WERI-Rb-1 (cell line): ENCODE results near the gene ZCCHC14.
"Not testable (repeated sequence)": the region's sequence is repeated elsewhere in the genome, so short reads cannot be mapped to it uniquely, and the experiment has no call there.

Source experiments
- DNase-seq: peaks from one replicate; pipeline ENCODE4 v3.0.0-alpha.2; 2020
- H3K27ac ChIP-seq: fragments of 250-450 bp; sonication (Bioruptor Pico); 2 replicates; pipeline ENCODE4 v1.5.1; 2020; ENCODE audit warnings: mild to moderate bottlenecking, moderate library complexity
- H3K27me3 ChIP-seq: fragments of 250-450 bp; sonication (Bioruptor Pico); 2 replicates; pipeline ENCODE4 v1.5.1; 2021; ENCODE audit warnings: mild to moderate bottlenecking, low read depth, moderate library complexity; ENCODE audit not compliant: insufficient read depth, severe bottlenecking
- H3K36me3 ChIP-seq: fragments of 250-450 bp; sonication (Bioruptor Pico); 2 replicates; pipeline ENCODE4 v1.5.1; 2020; ENCODE audit warnings: mild to moderate bottlenecking, moderate library complexity
- H3K4me3 ChIP-seq: 2 replicates; pipeline ENCODE4 v1.5.1; 2011; ENCODE audit warnings: low read depth, mild to moderate bottlenecking, control low read depth, low read length
- H3K9me3 ChIP-seq: fragments of 250-450 bp; sonication (Bioruptor Pico); 2 replicates; pipeline ENCODE4 v1.5.1; 2021; ENCODE audit warnings: mild to moderate bottlenecking, moderate library complexity; ENCODE audit not compliant: severe bottlenecking
- TF ChIP-seq, protein P1 (sequence below): IDR thresholded peaks from 2 replicates; pipeline ENCODE4 v1.5.1; 2011; ENCODE audit warnings: low read depth, mild to moderate bottlenecking, control low read depth, inconsistent platforms, low read length

Gene ZCCHC14

DNA sequence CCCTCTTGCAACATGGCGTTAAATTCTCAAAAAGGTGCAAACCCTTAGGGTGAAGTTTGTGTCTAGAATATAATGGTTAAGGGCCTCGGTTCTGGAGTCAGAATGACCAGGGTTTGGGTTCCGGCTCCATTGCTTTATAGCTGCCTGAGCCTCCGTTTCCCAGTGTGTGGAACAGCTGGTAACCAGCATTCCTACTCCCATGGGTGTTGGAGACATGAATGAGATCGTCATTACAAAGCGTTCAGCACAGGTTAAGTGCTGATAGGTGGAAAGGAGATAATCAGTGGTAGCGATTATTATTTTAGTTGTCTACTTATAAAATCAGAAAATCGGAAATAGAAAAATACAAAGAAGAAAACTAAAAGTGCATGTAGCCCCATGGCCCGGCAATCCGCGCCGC lies 23.5 kb upstream of the ZCCHC14 start:
- TF ChIP-seq, protein P1, sequence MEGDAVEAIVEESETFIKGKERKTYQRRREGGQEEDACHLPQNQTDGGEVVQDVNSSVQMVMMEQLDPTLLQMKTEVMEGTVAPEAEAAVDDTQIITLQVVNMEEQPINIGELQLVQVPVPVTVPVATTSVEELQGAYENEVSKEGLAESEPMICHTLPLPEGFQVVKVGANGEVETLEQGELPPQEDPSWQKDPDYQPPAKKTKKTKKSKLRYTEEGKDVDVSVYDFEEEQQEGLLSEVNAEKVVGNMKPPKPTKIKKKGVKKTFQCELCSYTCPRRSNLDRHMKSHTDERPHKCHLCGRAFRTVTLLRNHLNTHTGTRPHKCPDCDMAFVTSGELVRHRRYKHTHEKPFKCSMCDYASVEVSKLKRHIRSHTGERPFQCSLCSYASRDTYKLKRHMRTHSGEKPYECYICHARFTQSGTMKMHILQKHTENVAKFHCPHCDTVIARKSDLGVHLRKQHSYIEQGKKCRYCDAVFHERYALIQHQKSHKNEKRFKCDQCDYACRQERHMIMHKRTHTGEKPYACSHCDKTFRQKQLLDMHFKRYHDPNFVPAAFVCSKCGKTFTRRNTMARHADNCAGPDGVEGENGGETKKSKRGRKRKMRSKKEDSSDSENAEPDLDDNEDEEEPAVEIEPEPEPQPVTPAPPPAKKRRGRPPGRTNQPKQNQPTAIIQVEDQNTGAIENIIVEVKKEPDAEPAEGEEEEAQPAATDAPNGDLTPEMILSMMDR, result no peak
- no peak overlapping the region for H3K4me3 ChIP-seq
- H3K36me3 ChIP-seq, result no peaks in the 10 kb centered on the region
- H3K27me3 ChIP-seq, result no peaks in the 10 kb centered on the region
- H3K9me3 ChIP-seq, result no peaks in the 10 kb centered on the region
- no peak for DNase-seq
- no peak overlapping the region for H3K27ac ChIP-seq

DNA sequence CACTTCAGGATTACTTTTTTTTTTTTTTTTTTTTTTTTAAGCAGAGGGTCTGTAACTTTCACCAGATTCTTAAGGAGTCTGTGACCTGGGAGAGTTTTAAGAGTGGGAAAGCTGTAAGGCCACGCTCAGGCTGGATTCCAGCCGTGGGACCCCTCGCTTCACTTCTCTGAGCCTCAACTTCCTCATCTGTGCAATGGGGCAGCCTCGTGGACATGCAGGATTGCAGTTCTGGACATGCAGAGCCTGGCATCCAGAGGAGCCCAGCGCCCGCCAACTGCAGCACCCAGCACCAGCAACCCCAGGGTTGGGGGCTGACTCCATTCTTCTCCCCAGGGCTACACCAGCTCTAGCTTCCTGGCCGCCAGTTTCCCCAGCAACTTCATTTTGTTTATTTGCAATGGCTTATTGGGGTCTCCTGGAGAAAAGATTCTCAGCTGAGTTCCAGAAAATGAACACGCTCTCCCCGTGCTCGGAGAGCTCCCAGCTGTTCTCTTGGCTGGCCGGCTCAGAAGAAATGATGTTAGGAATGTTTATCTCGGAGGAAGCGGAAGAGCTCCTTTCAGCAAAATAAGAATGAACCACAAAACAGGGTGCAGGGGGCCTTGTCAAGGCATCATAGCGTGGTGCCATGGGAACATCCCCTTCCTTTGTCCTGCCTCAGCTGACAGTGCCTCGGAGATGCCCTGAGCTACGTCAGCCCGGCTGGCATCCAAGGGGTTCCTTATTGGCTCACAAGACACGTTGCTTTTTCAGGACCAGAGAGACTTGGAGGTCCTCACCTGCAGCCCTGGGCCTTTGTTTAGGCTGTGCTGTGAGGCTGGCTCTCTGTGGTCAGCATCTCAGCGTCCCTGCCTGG lies 22.9 kb upstream of the ZCCHC14 start:
- no peaks in the 10 kb centered on the region for H3K36me3 ChIP-seq
- TF ChIP-seq, protein P1, result no peak
- H3K27ac ChIP-seq, result no peak overlapping the region
- no peaks in the 10 kb centered on the region for H3K27me3 ChIP-seq
- no peak overlapping the region for H3K4me3 ChIP-seq
- no peak for DNase-seq
- no peaks in the 10 kb centered on the region for H3K9me3 ChIP-seq

DNA sequence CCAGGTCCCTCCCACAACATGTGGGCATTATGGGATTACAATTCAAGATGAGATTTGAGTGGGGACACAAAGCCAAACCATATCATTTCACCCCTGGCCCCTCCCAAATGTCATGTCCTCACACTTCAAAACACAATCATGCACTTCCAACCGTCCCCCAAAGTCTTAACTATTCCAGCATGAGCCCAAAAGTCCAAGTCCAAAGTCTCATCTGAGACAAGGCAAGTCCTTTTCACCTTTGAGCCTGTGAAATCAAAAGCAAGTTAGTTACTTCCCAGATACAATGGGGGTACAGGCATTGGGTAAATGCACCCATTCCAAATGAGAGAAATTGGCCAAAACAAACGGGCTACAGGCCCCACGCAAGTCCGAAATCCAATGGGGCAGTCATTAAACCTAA lies 17.0 kb upstream of the ZCCHC14 start:
- H3K36me3 ChIP-seq, H3K9me3 ChIP-seq, H3K27ac ChIP-seq, H3K4me3 ChIP-seq, DNase-seq, H3K27me3 ChIP-seq: not testable (repeated sequence)

DNA sequence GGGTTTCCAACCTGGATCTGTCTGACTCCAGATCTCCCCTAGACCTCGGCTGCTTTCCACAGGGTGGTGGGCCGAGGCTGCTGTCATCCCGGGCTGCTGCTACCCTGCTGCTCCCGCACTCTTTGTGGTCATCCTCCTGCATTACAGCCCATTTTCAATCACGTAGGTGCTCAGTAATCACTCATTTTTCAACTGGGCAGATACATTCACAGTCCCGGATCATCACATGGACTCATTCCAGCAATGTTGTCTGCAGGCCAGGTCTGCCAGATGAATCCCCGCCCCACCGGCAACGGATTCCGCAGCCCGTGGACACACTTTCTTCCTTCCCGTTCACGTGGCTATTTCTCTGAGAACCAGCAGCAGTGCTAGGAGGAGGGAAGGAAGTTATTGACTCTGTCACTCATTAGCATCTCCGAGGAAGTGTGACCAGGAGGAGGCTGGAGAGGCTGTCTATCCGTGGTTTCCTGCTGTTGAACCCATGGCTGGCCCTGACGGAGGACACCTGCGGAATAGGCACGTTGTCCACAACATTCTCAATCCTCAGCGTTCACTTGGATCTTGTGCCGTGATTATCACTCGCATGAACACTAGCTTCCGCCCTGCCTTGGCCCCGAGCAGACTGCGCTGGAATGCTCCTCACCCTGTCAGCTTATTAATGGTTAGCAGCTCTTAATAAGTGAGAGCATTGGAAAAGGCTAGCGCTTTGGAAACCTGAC lies 14.7 kb upstream of the ZCCHC14 start:
- H3K27ac ChIP-seq, result no peak overlapping the region
- H3K36me3 ChIP-seq, result no peaks in the 10 kb centered on the region
- no peaks in the 10 kb centered on the region for H3K27me3 ChIP-seq
- TF ChIP-seq, protein P1, result no peak
- H3K4me3 ChIP-seq, result no peak overlapping the region
- DNase-seq, result no peak
- H3K9me3 ChIP-seq, result no peaks in the 10 kb centered on the region

DNA sequence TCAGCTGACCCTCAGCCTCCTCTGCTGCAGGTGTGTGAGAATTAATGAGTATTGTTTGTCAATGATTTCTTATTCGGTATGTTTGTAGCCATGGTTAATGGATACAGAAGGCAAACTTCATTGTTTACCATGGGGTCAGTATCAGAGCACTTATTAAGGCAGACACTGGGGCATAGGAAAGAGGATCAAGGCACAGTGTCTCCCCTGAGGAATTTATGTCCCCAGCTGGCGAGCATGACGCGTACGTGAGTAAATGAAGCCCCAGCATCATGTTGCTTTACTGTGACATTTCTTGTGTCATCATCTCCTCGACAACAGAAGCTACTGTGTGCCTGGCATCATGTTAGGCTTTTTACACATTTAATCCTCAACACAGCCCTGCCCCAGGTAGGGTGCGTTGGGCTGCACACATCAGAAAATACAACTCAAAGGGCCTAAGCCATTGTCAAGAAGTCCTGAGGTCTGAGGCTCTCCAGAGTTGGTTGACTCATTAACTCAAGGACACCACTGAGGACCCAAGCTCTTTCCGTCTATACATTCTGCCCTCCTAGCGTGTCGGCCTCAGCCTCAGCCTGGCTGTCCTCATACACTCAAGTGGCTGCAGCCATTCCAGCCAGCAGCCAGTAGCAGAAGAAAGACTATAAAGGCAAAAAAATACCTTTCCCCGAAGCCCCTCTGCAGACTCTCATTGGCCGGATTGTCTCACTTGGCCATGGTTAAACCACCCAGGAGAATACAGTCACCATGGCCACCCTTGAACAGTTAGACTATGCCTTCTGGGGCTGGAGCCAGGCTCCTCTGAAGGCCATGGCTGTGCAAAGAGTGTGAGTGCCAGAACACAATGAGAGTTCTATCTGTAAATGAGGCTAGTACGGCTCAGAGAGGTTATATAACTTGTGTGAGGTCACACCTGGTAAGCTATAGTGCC lies 13.9 kb upstream of the ZCCHC14 start:
- no peak for DNase-seq
- no peaks in the 10 kb centered on the region for H3K27me3 ChIP-seq
- no peaks in the 10 kb centered on the region for H3K36me3 ChIP-seq
- no peaks in the 10 kb centered on the region for H3K9me3 ChIP-seq
- H3K27ac ChIP-seq, result no peak overlapping the region
- TF ChIP-seq, protein P1, result no peak
- no peak overlapping the region for H3K4me3 ChIP-seq
